ENCODE data around the gene LAMA5.
"Not testable (repeated sequence)": the region's sequence is repeated elsewhere in the genome, so short reads cannot be mapped to it uniquely, and the experiment has no call there.

LAMA5 gene

DNA sequence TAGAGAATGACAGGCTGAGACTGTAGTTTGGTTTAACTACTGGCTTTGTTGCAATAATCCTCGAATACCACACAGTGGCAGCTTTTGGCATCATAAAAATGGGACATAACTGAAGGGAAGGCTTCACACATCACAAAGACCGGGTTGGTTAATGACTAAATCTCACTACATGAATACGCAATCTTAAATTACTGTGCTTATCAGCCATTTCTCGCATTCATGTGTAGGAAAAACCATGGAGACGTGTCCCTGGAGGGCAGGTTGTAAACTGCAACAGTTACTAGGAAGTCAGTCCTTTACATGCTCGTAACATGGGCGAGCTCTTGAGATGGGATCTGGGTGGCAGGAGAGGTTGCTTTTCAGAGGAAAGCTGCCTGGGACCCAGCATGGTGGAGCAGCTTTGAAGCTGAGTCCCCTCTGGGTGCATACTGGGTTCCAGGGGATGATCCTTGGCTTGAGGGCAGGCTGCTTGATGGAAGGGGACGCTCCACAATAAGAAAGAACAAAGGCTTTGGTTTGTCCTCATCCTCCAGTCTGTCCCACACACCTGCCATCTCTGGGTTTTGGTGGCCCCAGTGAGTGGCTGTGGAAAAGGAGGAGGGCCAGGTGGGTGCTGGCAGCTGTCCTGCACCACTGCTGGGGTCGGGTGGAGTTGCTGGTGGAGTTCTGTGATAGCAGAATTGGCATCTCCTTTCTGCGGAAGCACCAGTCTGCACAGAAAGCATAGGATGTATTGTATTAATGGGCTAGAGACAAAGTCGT lies 21.9 kb upstream of the LAMA5 start:
- no peak for DNase-seq (ENCODE audit: low read depth, low spot score)

DNA sequence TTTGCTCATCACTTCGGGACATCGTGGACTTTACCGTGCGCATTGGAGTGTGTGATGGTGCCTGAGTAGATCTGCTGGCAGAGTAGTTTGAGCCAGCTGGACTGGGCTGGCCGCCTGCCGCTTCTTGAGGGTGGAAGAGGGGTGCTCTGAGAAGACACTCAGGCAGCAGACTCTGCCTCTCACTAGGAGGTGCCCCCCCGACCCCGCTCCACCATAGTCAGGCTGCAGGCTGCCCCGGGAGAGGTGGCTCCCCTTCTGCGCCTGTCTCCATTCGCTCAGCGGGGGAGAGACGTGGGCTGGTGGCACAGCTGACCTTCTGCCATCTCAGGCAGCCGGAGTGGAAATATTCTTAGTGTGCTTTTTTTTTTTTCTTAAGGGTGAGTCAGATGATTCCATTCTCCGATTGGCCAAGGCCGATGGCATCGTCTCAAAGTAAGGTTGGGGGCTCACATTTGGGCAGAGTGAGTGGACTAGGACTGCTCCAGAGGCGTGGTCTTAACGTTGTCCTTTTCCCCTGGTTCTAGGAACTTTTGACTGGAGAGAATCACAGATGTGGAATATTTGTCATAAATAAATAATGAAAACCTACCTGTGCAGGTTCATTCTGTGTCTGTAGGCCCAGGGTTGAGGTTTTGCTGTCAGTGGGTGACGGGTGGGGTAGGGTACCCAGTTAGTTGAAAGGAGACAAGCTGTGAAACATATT lies 21.0 kb upstream of the LAMA5 start:
- no peak for DNase-seq (ENCODE audit: low read depth, low spot score)

DNA sequence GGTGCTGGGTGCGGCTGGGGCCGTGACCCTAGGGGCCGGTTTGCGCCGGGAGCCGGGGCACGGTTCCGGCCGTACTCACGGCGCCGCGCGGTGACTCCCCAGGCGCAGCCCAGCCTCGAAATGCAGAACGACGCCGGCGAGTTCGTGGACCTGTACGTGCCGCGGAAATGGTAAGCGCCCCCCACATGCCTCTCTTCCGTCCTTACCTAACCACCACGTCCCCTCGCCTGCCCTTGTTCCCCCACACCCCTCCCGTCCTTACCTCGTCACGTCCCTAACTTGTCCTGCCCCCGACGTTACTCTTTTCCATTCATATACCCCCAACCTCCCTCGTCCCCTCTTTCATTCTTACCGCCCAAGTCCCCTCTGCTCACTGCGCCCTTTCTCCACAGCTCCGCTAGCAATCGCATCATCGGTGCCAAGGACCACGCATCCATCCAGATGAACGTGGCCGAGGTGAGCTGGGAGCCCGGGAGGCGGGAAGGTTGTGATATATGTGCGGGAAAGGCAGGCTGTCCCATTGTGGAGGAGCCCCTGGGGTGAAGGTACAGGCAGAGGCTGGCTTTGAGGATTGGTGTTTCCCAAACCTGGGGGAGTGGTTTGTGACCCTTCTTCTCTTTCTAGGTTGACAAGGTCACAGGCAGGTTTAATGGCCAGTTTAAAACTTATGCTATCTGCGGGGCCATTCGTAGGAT lies 20.3 kb upstream of the LAMA5 start:
- no peak for DNase-seq (ENCODE audit: low read depth, low spot score)

DNA sequence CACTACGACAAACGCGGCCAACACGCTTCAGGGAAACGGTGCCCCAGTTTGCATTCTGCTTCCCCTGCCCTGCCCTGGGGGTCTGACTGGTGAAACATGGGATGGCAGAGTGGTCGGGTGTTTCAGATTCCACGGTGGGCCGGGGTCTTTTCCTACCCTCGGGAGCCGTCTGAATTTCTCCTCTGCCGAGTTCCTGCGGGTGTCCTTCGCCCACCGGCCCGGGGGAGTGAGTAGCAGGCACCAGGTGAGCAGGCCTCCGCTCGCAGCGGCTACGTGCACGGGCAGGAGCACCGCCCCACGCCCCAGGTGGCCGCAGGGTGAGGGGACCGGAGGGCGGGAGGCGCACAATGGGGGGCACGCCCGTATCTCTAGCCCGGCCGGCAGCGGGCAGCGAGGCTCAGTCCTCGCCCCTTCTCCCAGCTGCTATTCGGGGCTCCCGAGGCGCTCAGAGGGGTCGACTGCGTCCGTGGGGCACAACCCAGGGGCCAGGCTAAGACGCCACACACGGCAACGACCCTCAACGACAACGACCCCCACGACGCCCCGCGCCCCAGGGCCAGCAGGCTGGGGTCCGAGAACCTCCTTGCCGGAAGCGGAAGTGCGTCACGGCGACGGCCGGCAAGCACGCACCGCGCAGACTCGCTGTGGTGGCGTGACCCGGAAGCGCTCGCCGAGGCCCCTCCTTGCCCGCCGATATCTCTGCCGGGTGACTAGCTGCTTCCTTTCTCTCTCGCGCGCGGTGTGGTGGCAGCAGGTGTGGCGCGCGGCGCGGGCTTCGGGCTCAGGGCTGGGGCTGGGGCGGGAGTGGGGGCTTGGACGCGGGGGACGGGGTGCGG lies 19.5 kb upstream of the LAMA5 start, which contains the start of gene RPS21:
Gene RPS21, plus strand, starts transcription at position 721 of the 836 bp plus-strand sequence. CDS start 236 bp downstream, outside the sequence.
- DNase-seq (ENCODE audit: low read depth, low spot score), result peak; percentile 88

DNA sequence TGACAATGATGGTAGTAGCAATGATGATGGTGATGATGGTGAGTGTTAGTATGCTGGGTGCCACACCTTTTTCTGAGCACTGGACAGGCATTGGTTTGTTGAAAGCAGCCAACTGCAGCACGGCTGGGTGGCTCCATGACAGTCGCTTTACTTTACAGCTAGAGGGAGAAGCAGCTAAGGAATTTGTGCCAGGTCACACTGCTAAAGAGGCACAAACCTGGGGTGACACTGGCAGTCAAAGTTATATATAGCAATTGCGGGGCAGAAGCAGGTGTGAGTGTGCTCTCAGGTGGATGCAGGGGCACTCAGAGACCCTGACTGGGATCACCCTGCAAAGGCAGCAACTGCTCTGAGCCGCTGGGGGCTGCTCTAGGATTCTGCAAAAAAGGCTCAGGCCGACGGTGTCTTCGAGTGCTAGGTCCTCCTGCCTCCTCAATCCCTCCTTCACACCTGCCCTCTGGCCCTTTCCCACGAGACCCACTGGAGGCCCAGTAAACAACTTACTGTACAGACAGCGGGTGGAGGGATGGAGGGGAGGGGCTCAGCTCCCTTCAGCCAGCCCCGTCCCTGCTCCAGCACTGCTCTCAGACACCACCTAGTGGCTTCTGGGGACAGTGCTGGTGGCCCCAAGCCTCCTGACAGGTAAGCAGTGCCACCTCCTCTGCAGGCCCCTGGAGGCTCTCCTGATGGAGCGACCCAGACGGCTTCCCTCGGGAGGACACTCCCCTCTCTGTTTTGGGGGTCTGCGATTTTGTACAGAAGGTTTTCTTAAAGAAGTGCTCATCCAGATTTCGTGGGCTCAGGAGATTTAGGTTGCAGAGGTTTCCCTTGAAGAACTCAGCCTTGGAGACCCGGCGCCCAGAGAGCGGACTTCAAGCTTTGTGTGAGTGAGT lies 15.4 kb upstream of the LAMA5 start:
- peak; percentile 48 for DNase-seq (ENCODE audit: low read depth, low spot score)

DNA sequence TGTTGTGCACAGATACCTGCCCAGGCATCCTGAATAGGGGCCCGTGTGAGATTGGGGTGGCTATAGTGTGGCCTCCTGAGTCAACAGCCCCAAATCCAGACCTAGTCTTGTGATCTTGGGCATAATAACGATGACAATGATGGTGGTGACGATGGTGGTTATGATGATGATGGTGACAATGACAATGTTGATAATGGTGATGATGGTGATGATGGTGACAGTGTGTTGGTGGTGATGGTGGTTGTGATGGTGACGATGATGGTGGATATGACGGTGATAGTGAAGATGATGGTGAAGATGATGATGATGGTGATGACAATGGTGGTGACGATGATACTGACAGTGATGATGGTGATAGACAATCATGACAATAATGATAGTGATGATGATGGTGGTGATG lies 14.7 kb upstream of the LAMA5 start:
- no peak for DNase-seq (ENCODE audit: low read depth, low spot score)

DNA sequence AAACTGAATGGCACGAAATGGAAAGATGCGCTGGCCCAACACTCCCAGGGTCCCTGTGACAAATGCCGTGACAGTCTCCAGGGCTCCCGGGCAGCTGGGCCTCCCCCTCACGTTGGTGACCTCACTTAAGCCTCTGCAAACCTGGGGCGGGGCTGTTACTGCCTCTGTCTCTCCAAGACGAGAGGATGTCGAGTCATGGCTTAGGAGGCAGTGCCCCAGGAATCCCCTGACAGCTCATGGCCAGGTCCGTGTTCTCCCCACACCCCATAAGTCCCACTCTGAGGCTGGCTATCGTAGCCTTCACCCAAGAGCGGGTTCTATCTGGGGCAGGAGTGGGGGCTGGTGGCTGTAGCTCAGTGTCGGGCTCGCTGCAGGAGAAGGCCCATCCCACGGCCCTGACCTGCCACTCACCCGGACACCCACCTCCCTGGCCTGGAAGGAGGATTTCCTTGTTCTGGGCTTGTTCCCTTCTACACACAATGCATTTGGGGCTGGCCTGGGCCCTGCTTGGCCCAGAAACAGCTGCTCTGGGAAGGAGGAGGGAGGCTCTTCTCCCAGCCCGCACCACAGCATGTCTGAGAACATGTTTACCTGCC lies 14.2 kb upstream of the LAMA5 start:
- no peak for DNase-seq (ENCODE audit: low read depth, low spot score)

DNA sequence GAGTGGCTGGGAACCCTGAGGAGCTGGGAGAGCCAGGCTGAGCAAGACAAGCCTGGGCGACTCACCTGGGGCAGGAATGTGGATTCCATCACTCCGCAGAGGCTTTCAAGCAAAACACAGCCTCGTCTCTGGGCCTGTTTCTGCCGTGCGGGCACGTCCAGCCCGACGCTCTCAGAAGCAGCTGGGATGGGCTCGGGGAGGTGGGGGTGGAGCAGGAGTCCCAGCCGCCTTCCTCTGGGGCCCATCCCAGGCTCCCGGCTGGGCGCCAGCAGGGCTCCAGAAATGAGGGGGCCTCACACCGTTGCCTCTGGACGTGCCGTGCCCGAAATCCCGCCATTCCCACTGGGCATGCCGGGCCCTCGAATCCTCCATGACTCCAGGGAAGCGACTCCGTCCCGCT lies 11.1 kb upstream of the LAMA5 start:
- DNase-seq (ENCODE audit: low read depth, low spot score), result no peak

DNA sequence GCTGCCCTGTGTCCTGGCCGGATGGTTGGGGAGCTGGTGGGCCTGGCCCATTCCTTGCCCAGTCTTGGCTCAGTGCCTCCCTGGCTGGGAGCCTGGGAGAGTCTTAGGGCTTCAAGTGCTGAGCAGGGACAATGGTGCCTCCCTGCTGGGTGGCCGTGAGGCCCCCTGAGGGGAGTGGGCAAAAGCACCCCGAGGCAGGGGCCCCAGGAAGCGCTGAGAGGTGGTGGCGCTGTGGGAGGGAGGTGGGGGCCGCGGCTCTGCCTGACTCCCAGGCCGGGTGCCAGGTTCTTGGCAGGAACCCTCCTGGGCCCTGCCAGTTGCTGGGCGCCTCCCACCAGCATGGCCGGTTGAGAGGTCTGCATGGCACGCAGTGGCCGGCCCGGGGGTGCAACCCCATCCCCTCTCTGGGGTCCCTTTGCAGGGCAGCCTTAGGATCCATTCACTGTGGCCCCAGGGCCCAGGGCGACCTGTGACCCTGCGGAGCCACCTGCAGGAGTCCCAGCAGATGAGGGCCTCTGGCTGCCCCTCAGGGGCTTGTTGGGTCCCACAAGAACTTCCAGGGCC lies 10.6 kb upstream of the LAMA5 start:
- no peak for DNase-seq (ENCODE audit: low read depth, low spot score)

DNA sequence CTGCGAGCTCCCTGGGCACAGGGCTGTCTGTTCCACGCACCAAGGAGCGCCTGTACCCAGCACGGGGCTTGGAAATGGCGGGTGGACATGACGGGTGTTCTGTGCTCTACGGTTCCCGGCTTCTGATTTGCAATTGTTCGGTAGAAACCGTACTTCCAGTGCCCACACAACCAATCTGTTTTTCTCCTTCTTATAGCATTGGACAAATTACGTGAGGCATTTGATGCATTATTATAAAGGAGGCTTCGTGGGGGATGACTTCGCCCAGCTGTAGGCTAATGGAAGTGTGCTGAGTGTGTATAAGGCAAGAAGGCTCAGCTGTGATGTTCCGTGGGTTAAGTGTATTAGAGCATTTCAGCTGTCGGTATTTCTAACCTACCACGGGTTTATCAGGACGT lies 10.0 kb upstream of the LAMA5 start:
- no peak for DNase-seq (ENCODE audit: low read depth, low spot score)

DNA sequence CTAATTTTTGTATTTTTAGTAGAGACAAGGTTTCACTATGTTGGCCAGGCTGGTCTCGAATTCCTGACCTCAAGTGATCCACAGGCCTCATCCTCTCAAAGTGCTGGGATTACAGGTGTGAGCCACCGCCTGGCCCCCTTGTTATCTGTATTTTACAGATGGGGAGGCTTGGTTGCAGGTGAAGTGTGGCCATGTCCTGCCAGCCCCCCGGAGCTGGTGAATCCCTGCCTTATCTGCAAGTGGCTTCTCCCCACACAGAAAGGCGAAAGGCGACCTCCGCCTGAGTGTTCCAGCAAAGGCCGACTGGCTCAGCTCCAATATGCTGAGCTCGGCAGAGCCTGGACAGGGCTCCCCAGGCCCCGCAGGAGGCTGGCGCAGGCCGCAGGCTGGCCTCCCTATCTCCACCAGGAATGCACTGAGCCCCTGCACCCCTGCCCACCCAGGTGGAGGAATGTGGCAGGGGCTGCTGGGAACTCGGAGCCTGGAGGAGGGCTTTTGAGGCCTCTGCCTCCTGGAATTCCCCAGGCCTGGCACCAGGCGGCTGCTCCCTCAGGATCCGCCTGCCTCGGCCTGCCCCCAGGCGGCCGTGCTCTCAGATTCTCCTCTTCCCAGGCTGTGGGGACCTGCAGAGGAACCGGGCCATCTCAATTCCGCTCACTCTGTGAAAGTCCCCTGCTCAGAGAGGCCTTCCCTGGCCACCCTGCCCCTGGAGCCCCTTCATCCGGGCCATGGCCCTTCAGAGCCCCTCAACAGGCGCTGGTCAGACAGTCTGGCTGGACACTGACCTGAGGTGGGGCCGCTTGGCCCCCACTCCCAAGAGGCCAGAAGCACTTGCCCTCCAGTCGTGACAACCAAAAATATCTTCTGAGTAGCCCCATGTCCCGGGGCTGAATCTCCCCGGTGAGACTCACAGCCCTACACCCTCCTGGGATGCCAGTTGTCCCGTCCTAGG lies 9.3 kb upstream of the LAMA5 start:
- DNase-seq (ENCODE audit: low read depth, low spot score), result no peak

DNA sequence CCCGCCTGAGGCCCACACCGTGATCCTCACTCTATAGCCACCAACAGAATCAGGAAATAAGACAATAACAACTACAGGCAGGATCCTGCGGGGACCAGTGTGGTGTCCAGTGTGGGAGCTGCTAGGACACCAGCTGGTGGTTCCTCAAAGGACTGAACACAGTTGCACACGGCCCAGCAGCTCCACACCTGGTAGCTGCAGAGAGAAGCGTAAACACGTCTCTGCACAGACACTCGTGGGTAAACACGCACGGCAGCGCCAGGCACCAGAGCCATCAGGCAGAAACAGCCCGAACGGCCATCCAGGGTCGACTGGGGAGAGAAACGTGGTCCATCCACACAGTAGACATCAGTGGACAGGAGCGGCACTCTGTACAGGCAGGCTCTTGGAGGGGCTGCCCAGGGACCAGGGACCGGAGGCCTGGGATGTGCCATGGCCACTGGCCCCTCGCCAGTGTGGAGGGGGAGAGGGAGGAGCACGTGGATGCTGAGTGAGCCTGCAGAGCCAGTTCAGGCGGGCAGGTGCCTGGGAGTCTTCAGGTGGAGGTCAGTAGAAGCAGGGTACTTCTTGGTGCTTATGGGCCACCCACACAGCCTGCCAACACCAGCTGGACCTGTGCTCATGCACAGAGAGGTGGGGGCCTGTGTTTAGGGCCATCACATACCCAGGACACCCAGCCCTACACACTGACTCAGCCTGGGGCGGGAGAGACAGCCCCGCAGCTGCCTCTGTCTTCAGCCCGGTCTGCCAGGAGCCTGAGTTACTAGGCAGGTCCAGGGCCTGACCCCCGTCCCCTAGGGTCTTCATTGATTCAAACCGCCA lies 7.4 kb upstream of the LAMA5 start:
- DNase-seq (ENCODE audit: low read depth, low spot score), result no peak

DNA sequence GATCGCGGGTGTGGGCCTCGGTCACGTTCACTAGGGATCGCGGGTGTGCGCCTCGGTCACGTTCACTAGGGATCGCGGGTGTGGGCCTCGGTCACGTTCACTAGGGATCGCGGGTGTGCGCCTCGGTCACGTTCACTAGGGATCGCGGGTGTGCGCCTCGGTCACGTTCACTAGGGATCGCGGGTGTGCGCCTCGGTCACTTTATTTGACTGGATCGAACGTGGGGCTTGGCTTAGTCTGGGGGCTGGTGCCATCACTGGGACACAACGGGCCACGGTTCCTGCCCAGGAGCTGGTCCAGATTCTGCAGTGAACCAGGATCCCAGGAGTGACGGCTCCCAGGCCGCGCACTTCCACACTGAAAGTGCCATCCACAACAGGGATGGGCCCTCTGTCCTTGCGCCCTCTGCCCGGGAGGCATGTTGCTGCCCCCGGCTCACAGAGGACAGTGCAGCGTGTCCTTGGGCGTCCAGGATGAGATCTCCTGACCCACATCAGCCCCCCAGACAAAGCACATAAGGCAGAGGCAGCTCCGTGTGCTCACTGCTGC lies 6.6 kb upstream of the LAMA5 start:
- not testable (repeated sequence) for DNase-seq (ENCODE audit: low read depth, low spot score)

DNA sequence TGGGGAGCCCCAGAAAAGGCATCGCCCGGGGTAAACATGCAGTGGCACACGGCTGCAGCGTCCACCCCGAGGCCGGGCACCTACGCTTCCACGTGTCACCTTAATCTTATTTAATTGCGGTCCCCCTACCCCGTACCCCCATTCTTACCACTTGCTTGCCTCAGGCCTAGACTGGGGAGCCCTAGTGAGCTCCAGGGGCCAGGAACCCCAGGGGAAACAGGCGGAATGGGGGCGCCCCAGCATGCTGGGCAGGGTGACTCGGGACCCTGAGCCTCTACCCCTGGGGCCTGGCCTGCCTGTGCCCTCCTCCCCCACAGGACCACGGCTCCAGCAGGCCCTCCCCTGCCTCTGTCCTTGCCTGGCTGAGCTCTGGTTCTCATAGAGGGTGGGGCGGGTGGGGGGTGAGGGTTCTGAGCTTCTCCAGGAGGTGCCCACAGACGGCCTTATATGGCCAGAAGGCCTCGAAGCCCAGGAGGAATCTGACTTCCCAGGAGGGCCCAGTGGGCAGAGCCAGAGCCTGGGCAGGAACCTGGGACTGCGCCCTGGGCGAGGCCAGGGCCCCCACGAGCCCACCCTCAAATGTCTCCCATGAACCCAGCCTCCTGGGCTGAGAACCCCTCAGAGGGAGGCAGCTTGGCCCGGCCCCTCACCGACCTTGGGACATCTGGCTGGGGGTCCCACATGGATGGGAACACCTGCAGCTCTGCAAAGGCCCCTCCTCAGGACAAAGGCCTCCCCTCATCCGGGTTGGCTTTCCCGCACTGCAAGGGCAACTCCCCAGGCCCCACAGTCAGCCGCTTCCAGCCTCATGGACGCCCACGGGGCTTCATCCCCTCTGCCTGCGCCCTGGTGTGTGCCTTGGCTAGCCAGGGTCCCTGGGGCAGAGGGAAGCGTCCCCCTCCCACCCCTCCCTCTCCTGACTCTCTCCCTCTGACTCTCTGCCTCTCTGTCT lies 5.2 kb upstream of the LAMA5 start:
- DNase-seq (ENCODE audit: low read depth, low spot score), result no peak

DNA sequence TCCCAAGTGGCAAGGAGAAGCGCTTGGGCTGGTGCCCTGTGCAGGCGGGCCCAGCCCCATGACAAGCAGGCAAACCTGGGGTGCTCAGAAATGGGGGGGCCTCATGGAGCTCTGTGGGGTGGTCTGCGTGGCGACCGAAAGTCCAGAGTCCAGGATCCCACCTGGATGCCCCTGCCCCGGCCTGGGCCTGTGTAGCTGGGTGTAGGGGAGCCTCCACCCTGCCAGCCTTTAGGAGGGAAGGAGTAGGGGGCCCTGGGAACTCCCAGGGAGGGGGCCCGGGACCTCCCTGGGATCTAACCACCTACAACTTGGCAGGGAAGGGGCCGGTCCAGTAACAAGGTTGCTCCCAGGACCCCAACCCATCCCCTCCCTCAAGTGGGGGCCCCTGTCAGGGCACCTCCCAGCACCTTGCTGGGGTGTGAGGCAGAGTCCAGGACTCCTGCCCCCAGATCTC lies 4.5 kb upstream of the LAMA5 start:
- no peak for DNase-seq (ENCODE audit: low read depth, low spot score)
